AG09319 (cell line): ENCODE data around the gene GJA10.
"Not testable (repeated sequence)": the region's sequence is repeated elsewhere in the genome, so short reads cannot be mapped to it uniquely, and the experiment has no call there.

Experiments used
- DNase-seq: peaks from one replicate; pipeline ENCODE4 v3.0.0-alpha.2; 2010; ENCODE audit warnings: low read depth; ENCODE audit errors: extremely low read depth
- TF ChIP-seq, protein P1 (sequence below): IDR thresholded peaks from 2 replicates; pipeline ENCODE4 v1.5.1; 2011; ENCODE audit warnings: low read depth, mild to moderate bottlenecking, inconsistent platforms, low read length, moderate library complexity

The GJA10 gene

DNA sequence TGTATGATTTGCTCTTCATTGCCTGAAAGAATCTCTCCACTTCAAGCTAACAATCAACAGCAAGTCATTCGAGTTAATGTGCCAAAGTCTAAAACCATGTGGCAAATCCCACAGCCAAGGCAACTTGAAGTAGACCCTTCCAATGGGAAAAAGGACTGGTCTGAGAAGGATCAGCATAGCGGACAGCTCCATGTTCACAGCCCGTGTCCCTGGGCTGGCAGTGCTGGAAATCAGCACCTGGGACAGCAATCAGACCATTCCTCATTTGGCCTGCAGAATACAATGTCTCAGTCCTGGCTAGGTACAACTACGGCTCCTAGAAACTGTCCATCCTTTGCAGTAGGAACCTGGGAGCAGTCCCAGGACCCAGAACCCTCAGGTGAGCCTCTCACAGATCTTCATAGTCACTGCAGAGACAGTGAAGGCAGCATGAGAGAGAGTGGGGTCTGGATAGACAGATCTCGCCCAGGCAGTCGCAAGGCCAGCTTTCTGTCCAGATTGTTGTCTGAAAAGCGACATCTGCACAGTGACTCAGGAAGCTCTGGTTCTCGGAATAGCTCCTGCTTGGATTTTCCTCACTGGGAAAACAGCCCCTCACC lies 1.1 kb downstream of the GJA10 start:
- DNase-seq, result peak; percentile 1
- TF ChIP-seq, protein P1, sequence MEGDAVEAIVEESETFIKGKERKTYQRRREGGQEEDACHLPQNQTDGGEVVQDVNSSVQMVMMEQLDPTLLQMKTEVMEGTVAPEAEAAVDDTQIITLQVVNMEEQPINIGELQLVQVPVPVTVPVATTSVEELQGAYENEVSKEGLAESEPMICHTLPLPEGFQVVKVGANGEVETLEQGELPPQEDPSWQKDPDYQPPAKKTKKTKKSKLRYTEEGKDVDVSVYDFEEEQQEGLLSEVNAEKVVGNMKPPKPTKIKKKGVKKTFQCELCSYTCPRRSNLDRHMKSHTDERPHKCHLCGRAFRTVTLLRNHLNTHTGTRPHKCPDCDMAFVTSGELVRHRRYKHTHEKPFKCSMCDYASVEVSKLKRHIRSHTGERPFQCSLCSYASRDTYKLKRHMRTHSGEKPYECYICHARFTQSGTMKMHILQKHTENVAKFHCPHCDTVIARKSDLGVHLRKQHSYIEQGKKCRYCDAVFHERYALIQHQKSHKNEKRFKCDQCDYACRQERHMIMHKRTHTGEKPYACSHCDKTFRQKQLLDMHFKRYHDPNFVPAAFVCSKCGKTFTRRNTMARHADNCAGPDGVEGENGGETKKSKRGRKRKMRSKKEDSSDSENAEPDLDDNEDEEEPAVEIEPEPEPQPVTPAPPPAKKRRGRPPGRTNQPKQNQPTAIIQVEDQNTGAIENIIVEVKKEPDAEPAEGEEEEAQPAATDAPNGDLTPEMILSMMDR, result no peak

DNA sequence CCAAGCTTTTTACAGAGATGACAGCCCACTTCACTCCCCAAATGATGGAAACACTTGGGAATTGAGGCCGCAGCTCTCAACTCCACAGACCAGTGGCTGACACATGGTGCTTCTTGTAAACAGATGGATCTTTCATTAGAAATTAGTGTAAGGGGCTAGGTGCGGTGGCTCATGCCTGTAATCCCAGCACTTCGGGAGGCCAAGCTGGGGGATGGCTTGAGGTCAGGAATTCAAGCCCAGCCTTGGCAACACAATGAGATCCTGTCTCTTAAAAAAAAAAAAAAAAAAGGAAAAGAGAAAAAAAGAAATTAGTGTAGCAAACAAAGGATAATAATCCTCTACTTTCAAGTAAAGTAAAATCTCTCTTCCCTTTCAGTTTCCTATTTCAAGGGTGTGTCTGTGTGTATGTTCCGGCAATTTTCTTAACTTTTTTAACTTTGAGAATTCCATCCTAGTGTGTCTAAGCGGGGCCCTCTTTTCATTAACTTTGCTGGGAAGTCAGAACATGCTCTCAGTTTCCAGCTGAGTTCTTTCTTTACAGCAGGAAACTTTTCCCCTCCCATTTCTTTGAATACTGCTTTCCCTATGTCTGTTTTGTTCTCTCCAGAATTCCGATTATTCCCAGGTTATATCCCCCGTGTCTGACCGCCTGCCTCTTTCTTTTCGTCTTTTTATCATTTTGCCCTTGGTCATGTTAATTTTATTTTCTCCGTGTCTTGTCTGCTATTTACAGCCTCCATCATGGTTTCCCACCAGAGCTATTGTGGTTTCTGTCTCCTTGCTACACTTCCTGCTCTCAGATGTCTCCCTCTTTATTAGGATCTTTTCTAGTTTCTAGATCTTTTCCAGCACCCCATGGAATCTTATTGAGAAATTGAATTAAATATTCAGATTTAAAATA lies 16.0 kb downstream of the GJA10 start:
- DNase-seq, result not testable (repeated sequence)

DNA sequence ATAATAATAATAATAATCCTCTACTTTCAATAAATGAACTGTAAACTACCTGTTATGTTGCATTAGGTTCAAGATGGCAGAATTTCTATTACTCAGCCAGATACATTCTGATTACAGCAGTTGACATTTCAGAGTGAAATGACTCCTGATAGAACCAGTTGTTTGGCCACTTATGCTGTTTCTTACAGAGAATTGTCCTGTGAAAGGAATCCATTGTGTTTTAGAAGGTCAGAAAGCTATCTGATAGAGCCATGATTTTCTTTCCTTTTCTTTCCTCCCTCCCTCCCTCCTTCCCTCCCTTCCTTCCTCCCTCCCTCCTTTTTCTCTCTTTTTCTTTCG lies 16.6 kb downstream of the GJA10 start:
- TF ChIP-seq, protein P1, result no peak
- DNase-seq, result no peak

- TF ChIP-seq, protein P1, result no peak
Measured at GRCh38 chr6:89916136-89916920, 22.1 kb downstream of the GJA10 start.

GRCh38 chr6:89917216-89917615 lies 22.9 kb downstream of the GJA10 start:
- no peak for DNase-seq
- TF ChIP-seq, protein P1, result no peak

More at GRCh38 chr6:89916136-89916920, 22.1 kb downstream of the GJA10 start:
- DNase-seq, result no peak

- TF ChIP-seq, protein P1, result no peak
- DNase-seq, result no peak
Measured at GRCh38 chr6:89917801-89918366, 23.6 kb downstream of the GJA10 start.

DNA sequence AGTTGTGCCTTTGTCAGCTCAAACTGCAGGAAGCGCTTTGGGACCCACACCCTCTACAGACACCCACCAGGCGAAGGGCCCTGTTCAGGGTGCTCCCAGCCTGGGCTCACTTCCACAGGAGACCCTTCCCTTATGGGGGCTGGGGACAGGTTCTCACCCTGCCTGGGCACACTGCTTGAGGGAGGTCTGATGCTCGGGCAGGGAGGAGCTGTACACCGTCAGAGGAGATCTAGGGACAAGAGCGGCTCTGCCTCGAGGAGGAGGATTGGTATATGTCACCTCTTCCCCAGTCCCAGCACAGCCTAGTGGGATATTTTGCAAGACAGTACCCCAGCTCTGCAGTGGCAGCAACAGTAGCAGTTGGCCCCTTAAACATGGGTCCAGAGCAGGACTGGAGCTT lies 26.9 kb downstream of the GJA10 start:
- TF ChIP-seq, protein P1, result no peak
- no peak for DNase-seq
